SJCRH30 (cell line): ENCODE data around the gene C2CD2L. TPM values are rescaled to one million over a fixed set of nuclear protein-coding genes. Genes with fewer than 3 reads are reported as not detected.
"Not testable (repeated sequence)": the region's sequence is repeated elsewhere in the genome, so short reads cannot be mapped to it uniquely, and the experiment has no call there.

Experiments
- DNase-seq, 2 experiments: peaks; one replicate each; pipeline ENCODE4 v3.0.0-alpha.2; 2015 to 2020
- H3K27ac ChIP-seq: fragments of 250-450 bp; sonication (Bioruptor Pico); 2 replicates; pipeline ENCODE4 v1.5.1; 2020; ENCODE audit warnings: mild to moderate bottlenecking, moderate library complexity
- H3K27me3 ChIP-seq: fragments of 250-450 bp; sonication (Bioruptor Pico); 2 replicates; pipeline ENCODE4 v1.5.1; 2020; ENCODE audit warnings: mild to moderate bottlenecking, moderate library complexity
- H3K36me3 ChIP-seq: fragments of 250-450 bp; sonication (Bioruptor Pico); 2 replicates; pipeline ENCODE4 v1.5.1; 2020; ENCODE audit warnings: mild to moderate bottlenecking, moderate library complexity
- H3K4me1 ChIP-seq: fragments of 250-450 bp; sonication (Bioruptor Pico); 2 replicates; pipeline ENCODE4 v1.5.1; 2020; ENCODE audit warnings: mild to moderate bottlenecking, moderate library complexity
- H3K4me3 ChIP-seq: fragments of 250-450 bp; sonication (Bioruptor Pico); 2 replicates; pipeline ENCODE4 v1.5.1; 2020; ENCODE audit warnings: mild to moderate bottlenecking, moderate library complexity
- H3K9me3 ChIP-seq: fragments of 250-450 bp; sonication (Bioruptor Pico); replicated peaks from 2 replicates; pipeline ENCODE4 v1.5.1; 2020; ENCODE audit warnings: mild to moderate bottlenecking, moderate library complexity
- total RNA-seq: library from RNA; depleted of rRNA; stranded (reverse); fragments of >200 nt; shearing (Covaris generic); gene quantifications from 2 replicates; pipeline ENCODE4 v1.2.3, GENCODE V29; 2014; rRNA removed

C2CD2L gene
- total RNA-seq, 1 experiment from 2014 or later: 4.8 TPM

GRCh38 chr11:119166368-119167076 is 59.4 kb downstream of the C2CD2L start:
- H3K4me1 ChIP-seq: no peaks in the 10 kb centered on the region
- H3K27me3 ChIP-seq: no peaks in the 10 kb centered on the region
- H3K36me3 ChIP-seq: no peaks in the 10 kb centered on the region
- no peak overlapping the region for H3K4me3 ChIP-seq
- H3K9me3 ChIP-seq: no peaks in the 10 kb centered on the region
- DNase-seq: no peak
- H3K27ac ChIP-seq: no peak overlapping the region

GRCh38 chr11:119167077-119167458 is 59.9 kb downstream of the C2CD2L start:
- not testable (repeated sequence) for DNase-seq, H3K27ac ChIP-seq, H3K4me3 ChIP-seq, H3K27me3 ChIP-seq, H3K9me3 ChIP-seq, H3K36me3 ChIP-seq, H3K4me1 ChIP-seq

- Histone ChIP-seq H3K36me3 (no peaks in the 10 kb centered on the region), H3K27me3 (no peaks in the 10 kb centered on the region), H3K9me3 (no peaks in the 10 kb centered on the region), H3K27ac (no peak overlapping the region), H3K4me3 (no peak overlapping the region), H3K4me1 (no peaks in the 10 kb centered on the region)
- DNase-seq: no peak
These were observed 60.8 kb downstream of the C2CD2L start for GRCh38 chr11:119167933-119168332.

Other genes starting within 250 kb of the C2CD2L start
- not detected in 2 replicates for gene CXCR5, start 223.5 kb upstream of the C2CD2L start, total RNA-seq
- 2.2 and 4.3 TPM in 2 replicates for gene BCL9L, start 181.4 kb upstream of the C2CD2L start, total RNA-seq
- not detected in 2 replicates for gene UPK2, start 151.0 kb upstream of the C2CD2L start, total RNA-seq
- not detected in 2 replicates for gene FOXR1, start 135.6 kb upstream of the C2CD2L start, total RNA-seq
- 12.7 and 17.5 TPM in 2 replicates for gene CENATAC, start 109.2 kb upstream of the C2CD2L start, total RNA-seq
- gene RPS25, start 89.0 kb upstream of the C2CD2L start, total RNA-seq: 797 and 901 TPM in 2 replicates
- 33.1 and 34.8 TPM in 2 replicates for gene TRAPPC4, start 88.6 kb upstream of the C2CD2L start, total RNA-seq
- gene SLC37A4, start 76.5 kb upstream of the C2CD2L start, total RNA-seq: 8.7 and 9.8 TPM in 2 replicates
- gene HYOU1, start 50.1 kb upstream of the C2CD2L start, total RNA-seq: 68.1 and 79.3 TPM in 2 replicates
- 11.6 and 11.9 TPM in 2 replicates for gene VPS11, start 39.5 kb upstream of the C2CD2L start, total RNA-seq
- 10.1 and 14.3 TPM in 2 replicates for gene HMBS, start 22.5 kb upstream of the C2CD2L start, total RNA-seq
- 23.7 and 24.0 TPM in 2 replicates for gene DPAGT1, start 5.5 kb upstream of the C2CD2L start, total RNA-seq
- gene HINFP, start 14.2 kb downstream of the C2CD2L start, total RNA-seq: 14.4 and 15.2 TPM in 2 replicates
- 0.08 TPM in 1 of 2 replicates, not detected in the other for gene ABCG4, start 41.7 kb downstream of the C2CD2L start, total RNA-seq
- 0.24 and 0.25 TPM in 2 replicates for gene NLRX1, start 61.4 kb downstream of the C2CD2L start, total RNA-seq
- not detected in 2 replicates for gene NHERF4, start 78.1 kb downstream of the C2CD2L start, total RNA-seq
- 11.8 and 12.9 TPM in 2 replicates for gene CBL, start 99.0 kb downstream of the C2CD2L start, total RNA-seq
- 30.2 and 31.7 TPM in 2 replicates for gene MCAM, start 209.8 kb downstream of the C2CD2L start, total RNA-seq
- 8.3 and 10.4 TPM in 2 replicates for gene RNF26, start 227.2 kb downstream of the C2CD2L start, total RNA-seq
- gene C1QTNF5, start 233.5 kb downstream of the C2CD2L start, total RNA-seq: 0.85 and 2.0 TPM in 2 replicates
- not detected in 2 replicates for gene MFRP, start 239.4 kb downstream of the C2CD2L start, total RNA-seq